HUES48 (cell line): ENCODE measurements around the gene SEPTIN5.

ENCODE experiments used
- H3K27ac ChIP-seq: one replicate; pipeline ENCODE4 v1.7.0; 2013; ENCODE audit warnings: low read depth, low read length, inconsistent platforms
- H3K27me3 ChIP-seq: 2 replicates; pipeline ENCODE4 v1.6.1; 2013; ENCODE audit warnings: mild to moderate bottlenecking, low read length; ENCODE audit not compliant: control insufficient read depth, insufficient read depth
- H3K36me3 ChIP-seq: 2 replicates; pipeline ENCODE4 v1.6.1; 2013; ENCODE audit warnings: low read length; ENCODE audit not compliant: control insufficient read depth, insufficient read depth
- H3K4me1 ChIP-seq: 2 replicates; pipeline ENCODE4 v1.6.1; 2013; ENCODE audit warnings: mild to moderate bottlenecking, low read length; ENCODE audit not compliant: control insufficient read depth, insufficient read depth
- H3K4me3 ChIP-seq: 2 replicates; pipeline ENCODE4 v1.5.1; 2013; ENCODE audit warnings: mild to moderate bottlenecking, low read depth, low read length
- H3K9ac ChIP-seq: 2 replicates; pipeline ENCODE4 v1.6.1; 2013; ENCODE audit warnings: mild to moderate bottlenecking, low read depth, low read length, moderate library complexity
- H3K9me3 ChIP-seq: 2 replicates; pipeline ENCODE4 v1.6.1; 2013; ENCODE audit warnings: low read length; ENCODE audit not compliant: control insufficient read depth, insufficient read depth

The SEPTIN5 gene

GRCh38 chr22:19714312-19715187 is at the start of gene SEPTIN5:
SEPTIN5 (plus strand) TSS chr22:19714503; CDS start chr22:19714589, 86 bp downstream.
- no peak within 1 kb of the TSS for H3K27ac ChIP-seq
- H3K4me3 ChIP-seq: peak within 1 kb of the TSS; percentile 52
- H3K9me3 ChIP-seq: no peaks in the 10 kb centered on the region
- no peaks in the 10 kb centered on the region for H3K36me3 ChIP-seq
- no peaks in the 10 kb centered on the region; the same call in 1 of the 2 replicates for H3K4me1 ChIP-seq
- H3K27me3 ChIP-seq: peaks cover 72% of the 10 kb centered on the region
- H3K9ac ChIP-seq: no peak within 1 kb of the TSS

GRCh38 chr22:19664951-19665783 is 49.1 kb upstream of the SEPTIN5 start:
- Histone ChIP-seq H3K36me3 (no peaks in the 10 kb centered on the region), H3K9ac (no peak overlapping the region), H3K4me1 (0 out of 2 replicates have a peak, but pooled peaks cover 5% of the 10 kb centered on the region)

GRCh38 chr22:19665784-19666672 is 48.3 kb upstream of the SEPTIN5 start:
- no peak overlapping the region for H3K27ac ChIP-seq
- H3K36me3 ChIP-seq: no peaks in the 10 kb centered on the region
- no peak overlapping the region for H3K9ac ChIP-seq
- H3K27me3 ChIP-seq: no peaks in the 10 kb centered on the region; the same call in 1 of the 2 replicates
- no peak overlapping the region for H3K4me3 ChIP-seq
- H3K9me3 ChIP-seq: no peaks in the 10 kb centered on the region
- H3K4me1 ChIP-seq: 0 out of 2 replicates have a peak, but pooled peaks cover 5% of the 10 kb centered on the region

More at GRCh38 chr22:19664951-19665783, 49.1 kb upstream of the SEPTIN5 start:
- no peak overlapping the region for H3K4me3 ChIP-seq
- no peaks in the 10 kb centered on the region for H3K9me3 ChIP-seq
- H3K27me3 ChIP-seq: no peaks in the 10 kb centered on the region; the same call in 1 of the 2 replicates
- no peak overlapping the region for H3K27ac ChIP-seq

GRCh38 chr22:19666673-19667593 is 47.4 kb upstream of the SEPTIN5 start:
- Histone ChIP-seq H3K4me3 (no peak overlapping the region), H3K9me3 (no peaks in the 10 kb centered on the region), H3K4me1 (0 out of 2 replicates have a peak, but pooled peaks cover 5% of the 10 kb centered on the region), H3K9ac (no peak overlapping the region), H3K27ac (no peak overlapping the region), H3K36me3 (no peaks in the 10 kb centered on the region), H3K27me3 (no peaks in the 10 kb centered on the region; the same call in 1 of the 2 replicates)

- H3K27ac ChIP-seq: no peak overlapping the region
- no peak overlapping the region for H3K9ac ChIP-seq
- H3K9me3 ChIP-seq: no peaks in the 10 kb centered on the region
- 0 out of 2 replicates have a peak, but pooled peaks cover 5% of the 10 kb centered on the region for H3K4me1 ChIP-seq
- H3K36me3 ChIP-seq: no peaks in the 10 kb centered on the region
- H3K27me3 ChIP-seq: no peaks in the 10 kb centered on the region; the same call in 1 of the 2 replicates
- no peak overlapping the region for H3K4me3 ChIP-seq
Measured at GRCh38 chr22:19667872-19668740, 46.2 kb upstream of the SEPTIN5 start.

GRCh38 chr22:19668748-19669147 is 45.6 kb upstream of the SEPTIN5 start:
- Histone ChIP-seq H3K36me3 (no peaks in the 10 kb centered on the region), H3K9me3 (no peaks in the 10 kb centered on the region), H3K27me3 (no peaks in the 10 kb centered on the region; the same call in 1 of the 2 replicates), H3K27ac (no peak overlapping the region), H3K9ac (no peak overlapping the region), H3K4me3 (no peak overlapping the region), H3K4me1 (0 out of 2 replicates have a peak, but pooled peaks cover 4% of the 10 kb centered on the region)

- no peak overlapping the region for H3K27ac ChIP-seq
- H3K27me3 ChIP-seq: no peaks in the 10 kb centered on the region; the same call in 1 of the 2 replicates
- H3K4me3 ChIP-seq: no peak overlapping the region
- H3K9me3 ChIP-seq: no peaks in the 10 kb centered on the region
- H3K9ac ChIP-seq: no peak overlapping the region
- H3K36me3 ChIP-seq: no peaks in the 10 kb centered on the region
- no peaks in the 10 kb centered on the region for H3K4me1 ChIP-seq
Measured at GRCh38 chr22:19669570-19669969, 44.7 kb upstream of the SEPTIN5 start.

- no peaks in the 10 kb centered on the region for H3K36me3 ChIP-seq
- H3K4me3 ChIP-seq: no peak overlapping the region
- H3K4me1 ChIP-seq: no peaks in the 10 kb centered on the region
- no peak overlapping the region for H3K9ac ChIP-seq
- no peaks in the 10 kb centered on the region; the same call in 1 of the 2 replicates for H3K27me3 ChIP-seq
- H3K9me3 ChIP-seq: no peaks in the 10 kb centered on the region
- no peak overlapping the region for H3K27ac ChIP-seq
Measured at GRCh38 chr22:19671316-19671715, 43.0 kb upstream of the SEPTIN5 start.
